Sigmoid colon (tissue), 4 donors: Measurements from ENCODE around the gene DZANK1.

ENCODE experiments used
- CTCF ChIP-seq, 4 experiments: fragments of 450-650 bp in 3 of 4; fragments of 200-600 bp in 1 of 4; IDR thresholded peaks; one replicate each; pipeline ENCODE4 v1.5.1; 2016 to 2019; ENCODE audit warnings: antibody characterized with exemption in 4 of 4, mild to moderate bottlenecking in 3 of 4, moderate library complexity in 2 of 4
- EP300 ChIP-seq, 4 donors: sonication (generic); formaldehyde crosslinking; IDR thresholded peaks; one replicate each; pipeline ENCODE4 v1.6.1; 2017; ENCODE audit warnings: antibody characterized with exemption in 4 of 4
- POLR2A ChIP-seq, 2 donors: fragments of 450-650 bp; IDR thresholded peaks; one replicate each; pipeline ENCODE4 v1.6.1; 2016; ENCODE audit warnings: antibody characterized with exemption in 2 of 2, mild to moderate bottlenecking in 2 of 2, moderate library complexity in 2 of 2
- POLR2AphosphoS5 ChIP-seq, 4 donors: sonication (generic); formaldehyde crosslinking; IDR thresholded peaks; one replicate each; pipeline ENCODE4 v1.6.1; 2017; ENCODE audit warnings: antibody characterized with exemption in 4 of 4

- no peak for TF ChIP-seq CTCF (IDR thresholded peaks at IDR 0.05)
- TF ChIP-seq POLR2AphosphoS5 (IDR thresholded peaks at IDR 0.05), result peak; percentile 14 to 69 (median 39)
- peak in 1 of 2 donors; percentile 15 for TF ChIP-seq POLR2A (IDR thresholded peaks at IDR 0.05)
- TF ChIP-seq EP300 (IDR thresholded peaks at IDR 0.05), result no peak
Observed at GRCh38 chr20:18496740-18497592, 30.1 kb upstream of the DZANK1 start, which contains the start of gene RBBP9.
